Measurements from ENCODE around the gene IFT43. TPM values are rescaled to one million over a fixed set of nuclear protein-coding genes. Genes with fewer than 3 reads are reported as not detected.

Gene IFT43
- total RNA-seq, 3 donors from 2014 or later: 21.4 to 47.2 (median 41.9) TPM

Other genes starting within 250 kb of the IFT43 start
- 10 to 100 TPM in 2 of 3 donors, 1 to 10 TPM in 1; 4.8 to 35.7 (median 24.0) TPM for gene TGFB3, start 3.8 kb upstream of the IFT43 start, total RNA-seq
- 10 to 100 TPM; 45.6 to 74.6 (median 61.6) TPM for gene GPATCH2L, start 166.2 kb downstream of the IFT43 start, total RNA-seq

Data from breast epithelium (tissue), 3 donors.